Gastroesophageal sphincter (tissue), 4 donors: ENCODE data around the gene OLIG3. TPM values are rescaled to one million over a fixed set of nuclear protein-coding genes. Genes with fewer than 3 reads are reported as not detected.

Experiments
- ATAC-seq: fragments of 150-250 bp; one replicate; pipeline ENCODE4 v1.9.1; 2016; ENCODE audit warnings: mild to moderate bottlenecking, moderate library complexity
- H3K27ac ChIP-seq, 4 donors: fragments of 200-600 bp; sonication (generic) in 3 of 4; 1 replicate in 3 of 4; 2 replicates in 1 of 4; pipeline ENCODE4 v1.5.1; 2016 to 2019
- H3K27me3 ChIP-seq: fragments of 200-600 bp; sonication (generic); one replicate; pipeline ENCODE4 v1.5.1; 2019
- H3K36me3 ChIP-seq, 2 donors: fragments of 200-600 bp; sonication (generic); one replicate each; pipeline ENCODE4 v1.5.1; 2019; ENCODE audit warnings: control low read depth in 1 of 2
- H3K4me1 ChIP-seq, 3 donors: fragments of 200-600 bp; sonication (generic); 1 replicate in 2 of 3; 2 replicates in 1 of 3; pipeline ENCODE4 v1.5.1; 2016 to 2019; ENCODE audit warnings: control low read depth in 2 of 3
- H3K4me3 ChIP-seq, 2 donors: fragments of 200-600 bp; sonication (generic); one replicate each; pipeline ENCODE4 v1.5.1; 2019; ENCODE audit warnings: mild to moderate bottlenecking in 1 of 2, moderate library complexity in 1 of 2
- H3K9me3 ChIP-seq, 3 donors: fragments of 200-600 bp; sonication (generic); one replicate each; pipeline ENCODE4 v1.5.1; 2017 to 2019; ENCODE audit warnings: control low read depth in 2 of 3
- EP300 ChIP-seq: sonication (generic); formaldehyde crosslinking; IDR thresholded peaks from one replicate; pipeline ENCODE4 v1.6.1; 2017; ENCODE audit warnings: antibody characterized with exemption, mild to moderate bottlenecking
- POLR2A ChIP-seq, 2 donors: fragments of 450-650 bp; IDR thresholded peaks; one replicate each; pipeline ENCODE4 v1.6.1; 2017; ENCODE audit warnings: antibody characterized with exemption in 2 of 2, mild to moderate bottlenecking in 2 of 2, moderate library complexity in 1 of 2
- POLR2AphosphoS5 ChIP-seq: sonication (generic); formaldehyde crosslinking; IDR thresholded peaks from one replicate; pipeline ENCODE4 v1.6.1; 2017; ENCODE audit warnings: antibody characterized with exemption
- WGBS, 2 donors: methylation state at CpG; one replicate each; pipeline ENCODE4 v1.1.5; 2018; ENCODE audit warnings: low coverage in 1 of 2; 5-methylcytosine and 5-hydroxymethylcytosine counted together
- total RNA-seq, 4 donors: library from RNA; depleted of rRNA; stranded (reverse); fragments of >200 nt; gene quantifications; one replicate each; pipeline ENCODE4 v1.1.0, GENCODE V29; 2016
- TF ChIP-seq, protein P1 (sequence below), 4 experiments: fragments of 200-600 bp in 2 of 4; fragments of 450-650 bp in 2 of 4; sonication (generic) in 1 of 4; IDR thresholded peaks; one replicate each; pipeline ENCODE4 v1.5.1; 2017 to 2019; ENCODE audit warnings: antibody characterized with exemption in 4 of 4, mild to moderate bottlenecking in 2 of 4, moderate library complexity in 2 of 4

OLIG3 gene
- under 1 TPM in 1 of 4 donors, not detected in 3; 0.23 TPM for total RNA-seq

DNA sequence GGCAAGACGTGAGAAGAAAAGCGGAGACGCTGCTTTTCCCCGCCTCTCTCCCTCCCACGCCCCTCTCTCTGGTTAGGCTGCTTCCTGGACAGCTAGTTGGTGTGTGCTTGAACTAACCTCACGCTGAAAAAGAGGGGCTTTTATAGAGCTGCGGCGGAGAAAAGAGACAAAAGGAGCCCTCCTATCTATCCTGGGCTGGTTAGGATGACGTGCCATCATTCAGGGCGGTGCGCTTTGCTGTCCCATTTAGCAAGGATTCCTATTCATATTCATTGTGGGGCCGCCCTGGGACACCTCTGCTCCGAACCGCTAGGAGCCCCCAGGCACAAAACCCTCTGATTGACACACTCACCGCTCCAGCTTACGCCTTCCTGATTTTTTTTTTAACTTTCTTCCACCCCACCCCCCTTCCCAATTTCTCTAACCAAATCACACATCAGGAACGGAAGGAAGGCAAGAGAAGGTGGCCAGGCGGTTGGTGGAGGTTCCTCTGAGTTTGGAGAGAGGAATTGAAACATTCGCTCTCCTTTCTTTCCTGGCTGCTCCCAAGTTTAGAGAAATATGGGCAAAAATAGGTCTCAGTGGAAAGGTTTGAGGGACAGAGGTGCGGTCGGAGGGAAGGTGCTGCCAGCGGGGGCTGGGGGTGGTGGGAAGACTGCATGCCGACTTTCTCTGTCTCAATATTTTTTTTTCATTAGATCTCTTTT, at the start of gene OLIG3:
OLIG3 (minus strand) TSS at position 114 of the 707 bp plus-strand sequence. CDS start 224 bp downstream, outside the sequence.
- TF ChIP-seq POLR2AphosphoS5 (no peak), EP300 (no peak), POLR2A (IDR thresholded peaks at IDR 0.05) (no peak)
- TF ChIP-seq, protein P1, sequence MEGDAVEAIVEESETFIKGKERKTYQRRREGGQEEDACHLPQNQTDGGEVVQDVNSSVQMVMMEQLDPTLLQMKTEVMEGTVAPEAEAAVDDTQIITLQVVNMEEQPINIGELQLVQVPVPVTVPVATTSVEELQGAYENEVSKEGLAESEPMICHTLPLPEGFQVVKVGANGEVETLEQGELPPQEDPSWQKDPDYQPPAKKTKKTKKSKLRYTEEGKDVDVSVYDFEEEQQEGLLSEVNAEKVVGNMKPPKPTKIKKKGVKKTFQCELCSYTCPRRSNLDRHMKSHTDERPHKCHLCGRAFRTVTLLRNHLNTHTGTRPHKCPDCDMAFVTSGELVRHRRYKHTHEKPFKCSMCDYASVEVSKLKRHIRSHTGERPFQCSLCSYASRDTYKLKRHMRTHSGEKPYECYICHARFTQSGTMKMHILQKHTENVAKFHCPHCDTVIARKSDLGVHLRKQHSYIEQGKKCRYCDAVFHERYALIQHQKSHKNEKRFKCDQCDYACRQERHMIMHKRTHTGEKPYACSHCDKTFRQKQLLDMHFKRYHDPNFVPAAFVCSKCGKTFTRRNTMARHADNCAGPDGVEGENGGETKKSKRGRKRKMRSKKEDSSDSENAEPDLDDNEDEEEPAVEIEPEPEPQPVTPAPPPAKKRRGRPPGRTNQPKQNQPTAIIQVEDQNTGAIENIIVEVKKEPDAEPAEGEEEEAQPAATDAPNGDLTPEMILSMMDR (IDR thresholded peaks at IDR 0.05), result no peak
- peaks cover 0 to 5% (median 0%) of the 10 kb centered on the region in 3 donors for H3K9me3 ChIP-seq
- H3K27ac ChIP-seq, result no peak within 1 kb of the TSS
- H3K4me1 ChIP-seq, result peaks cover 0 to 63% (median 24%) of the 10 kb centered on the region in 3 donors
- 8 to 12% methylated on average over 13 to 16 of the region's 23 CpGs for WGBS, 2 donors
- ATAC-seq, result no peak
- H3K27me3 ChIP-seq, result peaks cover 100% of the 10 kb centered on the region
- H3K4me3 ChIP-seq, result peak within 1 kb of the TSS in 1 of 2 donors; percentile 28
- H3K36me3 ChIP-seq, result no peaks in the 10 kb centered on the region

DNA sequence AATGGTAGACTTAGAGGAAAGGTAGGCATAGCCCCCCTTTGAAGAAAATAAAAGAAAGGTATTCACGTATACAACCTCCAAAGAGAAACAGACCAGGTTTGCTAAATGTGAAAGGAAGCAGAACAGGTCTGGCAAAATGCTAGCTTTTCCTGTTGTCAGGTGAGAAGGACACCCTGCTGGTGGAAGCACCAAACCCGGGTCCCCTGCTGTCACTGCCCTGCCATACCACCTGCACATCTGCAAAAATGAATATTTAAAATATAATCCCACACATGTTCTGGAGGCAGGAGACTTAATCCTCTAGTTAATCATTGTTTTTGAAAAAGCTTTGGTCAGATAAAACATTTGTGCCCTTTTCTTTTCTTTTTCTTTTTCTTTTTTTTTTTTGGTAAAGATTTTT, 48.9 kb upstream of the OLIG3 start:
- no peaks in the 10 kb centered on the region for H3K4me1 ChIP-seq
- H3K9me3 ChIP-seq, result no peaks in the 10 kb centered on the region
- TF ChIP-seq, protein P1 (IDR thresholded peaks at IDR 0.05), result no peak
- TF ChIP-seq POLR2AphosphoS5, result no peak
- no peak for TF ChIP-seq EP300
- no peak for TF ChIP-seq POLR2A (IDR thresholded peaks at IDR 0.05)
- H3K4me3 ChIP-seq, result no peak overlapping the region
- H3K27ac ChIP-seq, result no peak overlapping the region
- no peak for ATAC-seq
- 28% methylated on average over 2 of the region's 2 CpGs for WGBS, 2 donors
- no peaks in the 10 kb centered on the region for H3K27me3 ChIP-seq
- no peaks in the 10 kb centered on the region for H3K36me3 ChIP-seq

DNA sequence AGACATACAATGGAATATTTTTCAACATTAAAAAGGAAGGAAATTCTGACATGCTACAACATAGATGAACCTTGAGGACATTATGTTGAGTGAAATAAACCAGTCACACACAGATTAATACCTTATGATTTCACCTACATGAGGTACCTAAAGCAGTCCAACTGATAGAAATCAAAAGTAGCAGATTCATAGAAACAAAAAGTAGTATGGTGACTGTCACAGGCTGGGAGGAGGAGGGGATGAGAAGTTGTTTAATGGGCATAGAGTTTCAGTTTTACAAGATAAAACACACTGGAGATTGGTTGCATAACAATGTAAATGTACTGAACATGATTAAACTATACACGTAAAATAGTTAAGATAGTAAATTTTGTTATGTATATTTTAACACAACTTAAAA, 48.5 kb upstream of the OLIG3 start:
- H3K27ac ChIP-seq, result no peak overlapping the region
- TF ChIP-seq POLR2AphosphoS5, result no peak
- TF ChIP-seq EP300, result no peak
- TF ChIP-seq POLR2A (IDR thresholded peaks at IDR 0.05), result no peak
- TF ChIP-seq, protein P1 (IDR thresholded peaks at IDR 0.05), result no peak
- no peak overlapping the region for H3K4me3 ChIP-seq
- H3K4me1 ChIP-seq, result no peaks in the 10 kb centered on the region
- no peaks in the 10 kb centered on the region for H3K27me3 ChIP-seq
- no peaks in the 10 kb centered on the region for H3K9me3 ChIP-seq
- no peak for ATAC-seq
- WGBS, 2 donors, result 59 to 60% methylated on average over 1 of the region's 1 CpG
- H3K36me3 ChIP-seq, result no peaks in the 10 kb centered on the region

DNA sequence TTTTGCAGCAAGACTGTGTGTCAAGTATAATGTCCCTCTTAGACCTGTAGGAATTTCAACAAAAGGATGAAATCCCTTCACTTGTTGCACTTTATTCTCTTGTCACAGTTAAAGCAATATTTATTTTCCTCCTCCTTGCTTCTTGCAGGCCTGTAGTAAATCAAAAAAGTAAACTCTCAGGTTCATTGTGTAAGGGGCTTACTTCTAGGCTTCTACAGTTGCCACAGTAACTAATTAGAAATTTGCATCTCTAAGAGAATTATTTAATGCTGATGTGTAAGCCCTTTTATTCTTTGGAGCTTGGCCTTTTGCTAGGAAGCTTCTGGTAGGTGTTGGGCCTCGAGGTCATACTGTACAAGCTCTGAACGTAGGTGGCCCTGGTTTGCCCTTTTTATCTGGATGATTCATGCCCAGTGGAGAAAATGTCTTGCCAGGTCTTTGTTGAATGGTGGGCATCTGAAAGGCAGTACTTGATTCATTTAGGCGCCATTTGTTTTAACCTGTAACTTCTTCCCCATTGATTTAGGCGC, 47.4 kb upstream of the OLIG3 start:
- Histone ChIP-seq H3K27me3 (no peaks in the 10 kb centered on the region), H3K4me3 (no peak overlapping the region), H3K9me3 (no peaks in the 10 kb centered on the region), H3K4me1 (no peaks in the 10 kb centered on the region), H3K27ac (no peak overlapping the region), H3K36me3 (no peaks in the 10 kb centered on the region)
- 86 to 96% methylated on average over 2 to 3 of the region's 4 CpGs for WGBS, 2 donors
- TF ChIP-seq, protein P1 (IDR thresholded peaks at IDR 0.05), result no peak
- TF ChIP-seq POLR2AphosphoS5, result no peak
- TF ChIP-seq POLR2A (IDR thresholded peaks at IDR 0.05), result no peak
- TF ChIP-seq EP300, result no peak
- ATAC-seq, result no peak
